Thoracic aorta (tissue), 2 donors: ENCODE measurements around the gene CHFR. TPM values are rescaled to one million over a fixed set of nuclear protein-coding genes. Genes with fewer than 3 reads are reported as not detected.
A peak's percentile ranks its signal among the peaks of the same experiment; 100 is the strongest.
"Not testable (repeated sequence)": the region's sequence is repeated elsewhere in the genome, so short reads cannot be mapped to it uniquely, and the experiment has no call there.

Experiments used
- ATAC-seq: fragments of 150-250 bp; one replicate; pipeline ENCODE4 v1.8.0; 2017; ENCODE audit warnings: low read depth; ENCODE audit not compliant: insufficient number of reproducible peaks, low FRiP score
- DNase-seq: peaks from one replicate; pipeline ENCODE4 v3.0.0-alpha.2; 2020; ENCODE audit warnings: low spot score
- H3K27ac ChIP-seq, 2 donors: fragments of 200-600 bp; sonication (generic); 1 replicate in 1 of 2; 2 replicates in 1 of 2; pipeline ENCODE4 v1.5.1; 2016; ENCODE audit warnings: mild to moderate bottlenecking in 2 of 2, moderate library complexity in 2 of 2
- H3K27me3 ChIP-seq: fragments of 200-600 bp; sonication (generic); replicated peaks from 2 replicates; pipeline ENCODE4 v1.6.0; 2016; ENCODE audit warnings: mild to moderate bottlenecking; ENCODE audit not compliant: insufficient read depth
- H3K36me3 ChIP-seq: fragments of 200-600 bp; sonication (generic); one replicate; pipeline ENCODE4 v1.5.1; 2016
- H3K4me1 ChIP-seq, 2 donors: fragments of 200-600 bp; sonication (generic); 1 replicate in 1 of 2; 2 replicates in 1 of 2; pipeline versions ENCODE4 v1.5.1 to v1.6.0; 2016; ENCODE audit warnings: low read depth in 2 of 2, mild to moderate bottlenecking in 1 of 2; ENCODE audit not compliant: control insufficient read depth in 1 of 2
- H3K4me3 ChIP-seq: fragments of 200-600 bp; sonication (generic); 2 replicates; pipeline ENCODE4 v1.5.1; 2016; ENCODE audit warnings: mild to moderate bottlenecking
- H3K9me3 ChIP-seq: fragments of 200-600 bp; sonication (generic); 2 replicates; pipeline ENCODE4 v1.5.1; 2016
- total RNA-seq, 2 donors: library from RNA; depleted of rRNA; stranded (reverse); fragments of >200 nt; gene quantifications; one replicate each; pipeline versions ENCODE4 v1.1.0 to v1.2.3, GENCODE V29; 2016
- TF ChIP-seq, protein P1 (sequence below): fragments of 200-600 bp; sonication (generic); IDR thresholded peaks from one replicate; pipeline ENCODE4 v1.5.1; 2019; ENCODE audit warnings: antibody characterized with exemption

CHFR gene
- total RNA-seq, 2 donors from 2014 or later, result 72.3 to 75.6 TPM

- Histone ChIP-seq H3K9me3 (no peaks in the 10 kb centered on the region), H3K27ac (no peak overlapping the region), H3K4me1 (no peaks in the 10 kb centered on the region), H3K27me3 (no peaks in the 10 kb centered on the region), H3K4me3 (no peak overlapping the region), H3K36me3 (no peaks in the 10 kb centered on the region)
- ATAC-seq (no peak), DNase-seq (no peak)
- TF ChIP-seq, protein P1, sequence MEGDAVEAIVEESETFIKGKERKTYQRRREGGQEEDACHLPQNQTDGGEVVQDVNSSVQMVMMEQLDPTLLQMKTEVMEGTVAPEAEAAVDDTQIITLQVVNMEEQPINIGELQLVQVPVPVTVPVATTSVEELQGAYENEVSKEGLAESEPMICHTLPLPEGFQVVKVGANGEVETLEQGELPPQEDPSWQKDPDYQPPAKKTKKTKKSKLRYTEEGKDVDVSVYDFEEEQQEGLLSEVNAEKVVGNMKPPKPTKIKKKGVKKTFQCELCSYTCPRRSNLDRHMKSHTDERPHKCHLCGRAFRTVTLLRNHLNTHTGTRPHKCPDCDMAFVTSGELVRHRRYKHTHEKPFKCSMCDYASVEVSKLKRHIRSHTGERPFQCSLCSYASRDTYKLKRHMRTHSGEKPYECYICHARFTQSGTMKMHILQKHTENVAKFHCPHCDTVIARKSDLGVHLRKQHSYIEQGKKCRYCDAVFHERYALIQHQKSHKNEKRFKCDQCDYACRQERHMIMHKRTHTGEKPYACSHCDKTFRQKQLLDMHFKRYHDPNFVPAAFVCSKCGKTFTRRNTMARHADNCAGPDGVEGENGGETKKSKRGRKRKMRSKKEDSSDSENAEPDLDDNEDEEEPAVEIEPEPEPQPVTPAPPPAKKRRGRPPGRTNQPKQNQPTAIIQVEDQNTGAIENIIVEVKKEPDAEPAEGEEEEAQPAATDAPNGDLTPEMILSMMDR, result no peak
Measured at GRCh38 chr12:132899033-132899432, 11.6 kb upstream of the CHFR start.

DNA sequence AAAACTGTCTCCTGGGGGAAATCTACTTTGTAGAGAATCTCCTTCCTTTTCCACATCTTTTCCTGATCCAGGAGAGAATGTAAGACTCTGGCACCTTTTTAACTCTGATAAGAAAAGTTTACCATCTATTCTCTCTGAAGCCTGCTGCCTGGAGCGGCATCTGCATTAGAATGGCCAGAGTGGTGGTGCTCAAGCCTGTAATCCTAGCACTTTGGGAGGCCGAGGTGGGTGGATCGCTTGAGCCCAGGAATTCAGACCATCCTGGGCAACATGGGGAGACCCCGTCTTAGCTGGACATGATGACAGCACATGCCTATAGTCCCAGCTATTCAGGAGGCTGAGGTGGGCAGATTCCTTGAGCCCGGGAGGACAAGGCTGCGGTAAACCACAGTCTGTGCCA is 1.4 kb upstream of the CHFR start:
- TF ChIP-seq, protein P1, result no peak
- Histone ChIP-seq H3K27ac (peak overlapping the region in 1 of 2 donors; percentile 98), H3K4me3 (no peak overlapping the region)

DNA sequence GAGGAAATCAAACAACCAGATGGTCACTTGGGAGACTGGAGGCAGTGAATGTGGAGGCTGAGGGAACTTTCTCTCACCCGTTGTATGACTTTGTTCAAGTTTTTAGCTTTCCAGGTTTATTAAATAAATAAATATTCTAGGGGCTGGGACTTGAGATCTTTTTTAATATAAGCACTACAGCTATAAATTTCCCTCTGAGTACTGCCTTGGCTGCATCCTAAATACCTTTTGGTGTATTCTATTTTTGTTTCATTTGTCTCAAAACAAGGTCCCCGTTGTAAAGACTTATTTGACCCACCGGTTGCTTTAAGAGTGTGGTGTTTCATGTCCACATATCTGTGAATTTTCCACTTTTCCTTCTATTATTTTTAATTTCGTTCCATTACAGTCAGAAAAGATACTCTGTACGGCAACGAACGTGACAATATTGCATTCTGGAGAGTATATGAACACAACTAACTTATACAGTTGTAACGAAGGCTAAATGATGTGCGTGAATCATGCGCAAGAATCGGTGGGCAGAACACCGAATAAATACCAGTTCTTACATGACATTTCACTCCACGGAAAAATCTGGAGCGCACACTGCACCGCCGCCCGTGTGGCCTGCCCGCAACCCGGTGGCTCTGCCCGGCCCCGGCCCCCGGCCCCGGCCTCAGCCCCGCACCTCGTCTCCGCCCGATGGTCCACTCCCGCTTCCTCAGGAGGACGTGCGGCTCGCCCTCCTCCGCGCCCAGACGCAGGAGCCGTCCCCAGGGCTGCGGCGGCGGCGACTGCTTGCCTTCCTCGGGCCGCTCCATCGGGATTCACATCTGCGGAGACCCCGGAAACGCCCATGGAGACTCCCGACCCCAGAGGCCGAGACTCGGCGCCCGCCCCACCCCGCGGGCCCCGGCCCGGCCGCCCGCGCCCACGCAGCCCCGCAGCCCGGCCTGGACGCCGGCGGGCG is 602 bp downstream of the CHFR start:
- no peaks in the 10 kb centered on the region for H3K9me3 ChIP-seq
- no peaks in the 10 kb centered on the region for H3K27me3 ChIP-seq
- peak overlapping the region; percentile 90 for H3K4me3 ChIP-seq
- peak overlapping the region; percentile 60 to 98 for H3K27ac ChIP-seq
- ATAC-seq (peak; percentile 34), DNase-seq (no peak)
- TF ChIP-seq, protein P1, result no peak
- H3K36me3 ChIP-seq, result no peaks in the 10 kb centered on the region
- H3K4me1 ChIP-seq, result peaks cover 6 to 14% of the 10 kb centered on the region in 2 donors

More for the DNA sequence above, 1.4 kb upstream of the CHFR start:
- H3K36me3 ChIP-seq, result no peaks in the 10 kb centered on the region
- ATAC-seq, result no peak
- H3K27me3 ChIP-seq, result no peaks in the 10 kb centered on the region
- peaks cover 3 to 14% of the 10 kb centered on the region in 2 donors for H3K4me1 ChIP-seq
- no peak for DNase-seq
- H3K9me3 ChIP-seq, result no peaks in the 10 kb centered on the region

GRCh38 chr12:132881818-132882217 is 5.6 kb downstream of the CHFR start:
- TF ChIP-seq, protein P1, result no peak
- ATAC-seq (no peak), DNase-seq (no peak)
- Histone ChIP-seq H3K4me1 (peaks cover 3 to 5% of the 10 kb centered on the region in 2 donors), H3K36me3 (peaks cover 12% of the 10 kb centered on the region), H3K27ac (no peak overlapping the region), H3K9me3 (no peaks in the 10 kb centered on the region), H3K4me3 (no peak overlapping the region), H3K27me3 (no peaks in the 10 kb centered on the region)

DNA sequence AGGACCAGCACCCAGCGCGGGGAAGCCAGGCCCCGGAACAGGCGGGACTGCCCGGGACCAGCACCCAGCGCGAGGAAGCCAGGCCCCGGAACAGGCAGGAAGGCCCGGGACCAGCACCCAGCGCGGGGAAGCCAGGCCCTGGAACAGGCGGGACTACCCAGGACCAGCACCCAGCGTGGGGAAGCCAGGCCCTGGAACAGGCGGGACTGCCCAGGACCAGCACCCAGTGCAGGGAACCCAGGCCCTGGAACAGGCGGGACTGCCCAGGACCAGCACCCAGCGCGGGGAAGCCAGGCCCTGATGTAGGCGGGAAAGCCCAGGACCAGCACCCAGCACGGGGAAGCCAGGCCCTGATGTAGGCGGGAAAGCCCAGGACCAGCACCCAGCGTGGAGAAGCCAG is 12.8 kb downstream of the CHFR start:
- H3K4me3 ChIP-seq, ATAC-seq, H3K27me3 ChIP-seq, H3K9me3 ChIP-seq, DNase-seq, H3K4me1 ChIP-seq, H3K27ac ChIP-seq: not testable (repeated sequence)
- H3K36me3 ChIP-seq, result peaks cover 58% of the 10 kb centered on the region
